HG03575 (cell line): Measurements from ENCODE around the gene SCAP.
"Not testable (repeated sequence)": the region's sequence is repeated elsewhere in the genome, so short reads cannot be mapped to it uniquely, and the experiment has no call there.

Experiments
- ATAC-seq: cut with Tn5 transposase; IDR thresholded peaks from one replicate; pipeline ENCODE4 v1.9.1; 2021; ENCODE audit not compliant: unreplicated experiment, insufficient number of reproducible peaks, low FRiP score; ENCODE audit errors: extremely low read depth

Gene SCAP

DNA sequence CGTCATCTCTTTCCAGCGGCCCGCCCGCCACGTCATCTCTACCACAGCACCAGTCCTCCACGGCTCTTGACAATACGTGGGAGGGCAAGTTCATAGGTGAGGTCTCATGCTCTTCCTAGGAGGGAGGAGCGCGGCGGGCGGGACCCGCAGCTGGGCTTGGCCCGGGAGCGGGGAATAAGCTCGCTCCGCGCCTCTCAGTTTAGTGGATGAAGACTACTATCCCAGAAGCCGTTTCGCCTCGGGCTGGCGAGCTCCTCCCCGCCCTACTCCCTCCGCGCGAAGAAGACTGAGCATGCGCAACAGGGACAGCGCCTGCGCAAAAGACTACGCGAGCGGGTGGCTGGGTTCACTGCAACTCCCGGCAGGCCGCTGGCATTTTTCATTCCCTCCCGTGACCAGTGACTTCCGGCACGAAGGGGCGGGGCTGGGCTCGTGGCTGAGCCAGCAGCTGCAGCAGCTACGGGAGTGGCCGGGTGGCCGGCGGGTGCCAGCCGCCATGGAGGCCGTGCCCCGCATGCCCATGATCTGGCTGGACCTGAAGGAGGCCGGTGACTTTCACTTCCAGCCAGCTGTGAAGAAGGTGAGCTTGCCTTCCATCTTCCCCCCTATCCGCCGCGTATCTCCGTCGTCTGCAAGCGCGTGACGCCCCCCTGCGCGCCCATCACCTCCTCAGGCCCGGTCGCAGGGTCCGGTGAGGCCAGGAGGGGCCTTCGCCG, 95.0 kb downstream of the SCAP start, which contains the start of gene PTPN23:
Gene PTPN23 (plus strand): TSS at position 421 of the 716 bp plus-strand sequence. CDS start 76 bp downstream, at position 497.
- ATAC-seq: peak; percentile 67

DNA sequence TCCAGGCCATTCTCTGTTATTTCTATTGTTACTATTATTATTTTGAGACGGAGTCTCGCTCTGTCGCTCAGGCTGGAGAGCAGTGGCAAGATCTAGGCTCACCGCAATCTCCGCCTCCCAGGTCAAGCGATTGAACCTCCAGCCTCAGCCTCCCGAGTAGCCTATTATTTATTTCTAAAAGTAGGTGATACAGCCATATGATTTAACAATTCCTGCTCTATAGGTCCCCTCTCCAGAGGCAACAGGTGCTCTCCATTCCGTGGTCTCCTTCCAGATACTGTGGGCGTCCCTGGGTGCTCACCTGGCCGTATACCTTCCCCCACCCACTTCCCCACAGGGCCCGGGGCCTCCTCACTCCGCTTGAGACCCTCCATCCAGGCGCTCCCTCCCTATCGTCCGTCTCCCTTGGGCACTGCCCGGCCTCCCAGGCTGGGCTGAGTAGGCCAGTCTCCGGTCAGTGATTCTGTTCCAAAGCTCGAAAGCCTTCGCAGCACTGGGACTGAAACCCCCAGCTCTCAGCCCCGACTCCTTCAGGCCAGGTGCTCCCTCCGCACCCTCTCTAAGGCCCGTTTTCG, 95.6 kb downstream of the SCAP start:
- no peak for ATAC-seq

DNA sequence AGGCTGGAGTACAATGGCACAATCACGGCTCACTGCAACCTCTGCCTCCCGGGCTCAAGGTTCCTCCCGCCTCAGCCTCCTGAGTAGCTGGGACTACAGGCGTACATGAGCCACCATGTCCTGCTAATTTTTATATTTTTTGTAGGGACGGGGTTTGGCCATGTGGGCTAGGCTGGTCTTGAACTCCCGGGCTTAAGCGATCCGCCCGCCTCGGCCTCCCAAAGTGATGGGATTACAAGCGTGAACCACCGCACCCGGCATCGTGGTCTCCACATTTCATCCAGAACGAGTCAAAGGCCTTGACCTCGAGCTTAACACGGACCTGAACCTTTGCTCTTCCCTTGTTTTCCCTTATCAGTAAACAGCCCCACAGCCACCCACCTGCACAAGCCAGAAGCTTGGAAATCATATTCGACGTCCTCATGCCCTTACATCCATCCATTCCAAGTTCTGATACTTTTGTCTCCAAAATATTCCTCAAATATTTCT, 96.3 kb downstream of the SCAP start:
- ATAC-seq: no peak

DNA sequence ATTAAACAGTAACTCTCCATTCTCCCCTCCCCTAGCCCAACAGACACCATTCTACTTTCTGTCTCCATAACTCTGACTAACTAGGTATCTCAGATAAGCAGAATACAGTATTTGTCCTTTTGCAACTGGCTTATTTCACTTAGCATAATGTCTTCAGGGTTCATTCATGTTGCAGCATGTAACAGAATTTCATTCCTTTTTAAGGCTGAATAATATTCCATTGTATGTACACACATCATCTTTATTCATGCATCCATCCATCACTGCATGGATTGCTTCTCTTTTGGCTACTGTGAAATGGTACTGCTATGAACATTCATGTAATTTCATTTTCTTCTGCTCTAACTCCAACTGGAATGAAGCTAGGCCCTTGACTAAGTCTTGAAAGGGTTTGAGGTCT, 96.9 kb downstream of the SCAP start:
- no peak for ATAC-seq

DNA sequence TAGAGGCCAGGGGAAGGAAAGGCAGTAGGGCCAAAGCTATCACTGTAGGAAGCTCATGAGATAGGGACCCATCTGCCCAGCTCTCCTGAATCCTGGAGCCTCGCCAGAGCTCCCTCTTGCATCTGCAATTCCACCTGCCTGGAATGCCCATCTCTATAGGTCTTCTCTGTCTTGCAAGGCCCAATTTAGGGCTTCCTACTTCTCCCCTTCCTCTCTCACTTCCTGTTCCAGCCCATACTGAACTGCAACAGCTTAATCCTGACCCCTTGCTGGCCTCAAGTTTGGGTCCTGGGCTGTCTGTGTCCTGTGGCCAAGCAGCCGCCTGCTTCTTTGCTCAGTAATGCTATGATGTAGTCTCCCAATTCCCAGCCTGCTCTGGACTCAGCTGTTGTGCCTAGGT, 98.6 kb downstream of the SCAP start:
- no peak for ATAC-seq

DNA sequence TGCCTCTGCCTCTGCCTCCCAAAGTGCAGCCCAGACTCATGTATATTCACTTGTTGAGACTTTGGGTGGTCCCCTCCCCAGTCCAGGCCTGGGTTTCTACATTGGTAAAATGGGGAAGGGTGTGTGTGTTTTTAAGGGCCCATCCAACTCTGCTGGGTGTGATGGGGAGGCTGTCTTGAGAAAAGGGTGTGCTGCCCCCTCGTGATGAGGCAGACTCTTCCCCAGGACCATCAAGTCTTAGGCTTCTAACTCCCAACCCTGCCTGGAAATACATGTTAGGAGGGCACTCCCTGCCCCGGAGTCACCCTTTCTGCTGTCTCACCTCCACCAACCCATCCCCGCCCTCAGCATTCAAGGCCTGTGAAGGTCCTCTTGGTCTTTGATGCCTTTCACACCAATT, 99.3 kb downstream of the SCAP start:
- ATAC-seq: no peak

DNA sequence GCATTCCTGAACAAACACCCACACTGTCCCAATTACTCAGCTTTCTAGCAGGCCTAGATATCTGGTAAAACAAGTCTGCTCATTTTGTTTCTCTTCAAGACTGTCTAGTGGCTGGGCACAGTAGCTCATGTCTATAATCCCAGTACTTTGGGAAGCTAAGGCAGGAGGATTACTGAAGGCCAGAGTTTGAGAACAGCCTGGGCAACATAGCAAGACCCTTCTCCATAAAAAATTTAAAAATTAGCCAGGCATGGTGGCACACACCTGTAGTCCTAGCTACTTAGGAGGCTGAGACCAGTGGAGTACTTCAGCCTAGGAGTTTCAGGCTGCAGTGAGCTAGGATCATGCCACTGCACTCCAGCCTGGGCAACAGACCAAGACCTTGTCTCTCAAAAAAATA, 101.2 kb downstream of the SCAP start:
- no peak for ATAC-seq

DNA sequence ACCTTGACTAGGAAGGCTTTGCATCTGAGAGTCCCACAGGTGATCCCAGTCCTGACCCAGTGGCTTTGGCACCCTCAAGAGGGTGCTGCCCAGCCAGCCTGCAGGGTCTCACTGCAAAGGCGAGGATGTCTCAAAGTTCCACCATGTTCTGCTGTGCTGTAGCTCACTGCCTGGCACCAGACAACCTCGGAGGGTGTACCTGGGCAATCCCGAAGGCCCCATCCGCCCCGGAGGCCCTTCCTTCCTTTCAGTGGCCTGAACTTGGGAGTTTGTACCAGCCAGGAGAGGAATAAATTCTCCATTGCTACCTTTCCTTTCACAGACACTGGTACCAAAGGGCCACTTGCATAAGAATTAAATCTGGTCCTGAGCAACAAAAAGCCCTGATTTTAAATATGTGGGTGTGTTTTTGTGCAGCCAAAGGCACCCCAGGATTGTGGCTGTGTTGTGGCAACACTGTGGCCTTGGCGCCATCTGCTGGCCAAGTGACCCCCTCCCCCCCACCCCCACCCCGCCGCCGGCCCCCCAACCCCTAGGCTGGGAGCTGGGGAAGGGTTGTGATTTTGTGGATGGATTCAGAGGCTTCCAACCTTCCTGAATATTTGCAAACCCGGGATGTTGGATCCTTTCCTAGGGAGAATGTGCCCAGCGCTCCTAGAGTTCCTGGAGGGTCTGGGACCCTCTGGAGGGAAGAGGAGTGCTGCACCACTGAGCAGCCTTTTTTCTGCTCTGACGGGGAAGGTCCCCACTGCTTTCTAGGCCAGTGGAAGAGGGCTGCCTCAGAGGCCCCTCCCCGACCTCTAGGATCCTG, 104.6 kb downstream of the SCAP start:
- ATAC-seq: no peak

DNA sequence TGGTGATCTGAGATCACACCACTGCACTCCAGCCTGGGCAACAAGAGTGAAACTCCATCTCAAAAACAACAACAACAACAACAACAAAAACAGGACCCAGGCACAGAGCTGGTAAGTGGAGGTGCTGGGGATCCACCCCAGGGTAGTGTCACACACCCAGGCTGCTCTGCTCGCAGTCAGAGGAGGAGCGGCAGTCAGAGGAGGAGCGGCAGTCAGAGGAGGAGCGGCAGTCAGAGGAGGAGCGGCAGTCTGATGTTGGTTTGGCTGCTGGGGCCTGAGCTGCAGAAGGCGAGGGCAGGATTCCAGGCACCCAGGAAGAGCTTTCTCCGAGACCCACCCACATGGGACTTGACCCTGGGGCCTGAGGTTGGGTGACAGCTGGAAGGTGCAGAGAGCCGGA, 105.7 kb downstream of the SCAP start:
- not testable (repeated sequence) for ATAC-seq

DNA sequence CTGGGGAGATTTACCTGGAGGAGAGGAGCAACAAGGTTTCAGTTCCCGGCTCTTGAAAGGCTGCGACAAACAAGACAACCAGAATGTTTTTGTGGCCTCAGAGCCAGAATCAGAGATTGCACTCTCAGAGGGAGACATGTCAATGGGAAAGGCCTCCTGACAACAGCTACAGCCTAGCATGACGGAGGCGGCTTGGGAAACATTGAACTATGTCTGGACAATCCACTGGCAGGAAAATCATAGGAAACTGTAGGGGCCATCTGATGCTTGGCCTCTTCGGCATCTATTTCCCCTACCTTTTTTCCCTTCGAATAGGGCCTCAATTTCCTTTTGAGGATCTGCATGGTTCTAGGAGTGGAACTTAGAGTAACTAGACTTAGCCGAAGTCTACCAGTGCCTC, 108.1 kb downstream of the SCAP start:
- no peak for ATAC-seq

DNA sequence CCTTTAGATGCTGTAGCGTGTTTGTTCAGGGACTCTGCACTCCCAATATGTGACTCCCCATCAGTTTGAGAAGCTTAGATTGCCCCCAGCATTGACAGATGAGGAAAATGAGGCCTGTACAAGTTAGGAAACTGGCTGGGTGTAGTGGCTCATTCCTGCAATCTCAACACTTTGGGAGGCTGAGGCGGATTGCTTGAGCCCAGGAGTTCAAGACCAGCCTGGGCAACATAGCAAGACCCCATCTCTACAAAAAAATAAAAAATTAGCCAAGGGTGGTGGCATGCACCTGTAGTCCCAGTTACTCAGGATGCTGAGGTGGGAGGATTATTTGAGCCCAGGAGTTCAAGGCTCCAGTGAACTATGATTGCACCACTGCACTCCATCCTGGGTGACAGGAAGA, 108.9 kb downstream of the SCAP start:
- no peak for ATAC-seq

DNA sequence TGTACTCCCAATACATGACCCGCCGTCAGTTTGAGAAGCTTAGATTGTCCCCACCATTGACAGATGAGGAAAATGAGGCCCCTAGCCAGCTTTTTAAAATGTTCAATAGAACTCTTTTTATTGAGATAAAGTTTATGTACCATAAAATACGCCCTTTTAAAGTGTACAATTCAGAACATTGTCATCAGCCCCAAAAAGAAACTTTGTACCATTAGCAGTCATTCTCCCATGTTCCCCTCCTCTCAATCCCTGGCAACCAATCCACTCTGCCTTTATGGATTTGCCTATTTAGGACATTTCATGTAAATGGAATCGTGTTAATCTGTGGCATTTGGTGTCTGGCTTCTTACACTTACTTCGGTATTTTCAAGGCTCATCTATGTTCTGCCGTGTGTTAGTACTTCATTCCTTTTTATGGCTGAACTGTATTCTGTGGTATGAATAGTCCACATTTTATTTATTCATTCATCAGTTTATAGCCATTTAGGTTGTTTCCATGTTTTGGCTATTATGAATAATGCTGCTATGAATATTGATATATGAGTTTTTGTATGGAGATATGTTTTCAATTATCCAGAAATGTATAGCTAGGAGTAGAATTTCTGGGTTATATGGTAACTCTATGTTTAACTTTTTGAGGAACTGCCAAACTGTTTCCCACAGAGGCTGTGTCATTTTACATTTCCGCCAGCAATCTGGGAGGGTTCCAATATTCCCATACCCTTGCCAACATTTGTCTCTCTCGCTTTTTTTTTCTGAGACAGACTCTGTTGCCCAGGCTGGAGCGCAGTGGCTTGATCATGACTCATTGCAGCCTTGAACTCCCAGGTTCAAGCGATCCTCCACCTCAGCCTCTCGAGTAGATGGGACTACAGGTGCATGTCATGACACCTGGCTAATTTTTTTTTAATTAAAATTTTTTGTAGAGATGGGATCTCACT, 110.3 kb downstream of the SCAP start:
- ATAC-seq: no peak
